ENCODE results near the gene SPAG5. TPM values are rescaled to one million over a fixed set of nuclear protein-coding genes. Genes with fewer than 3 reads are reported as not detected.

SPAG5 gene
- total RNA-seq, 2 experiments from 2014 or later, result 162 to 170 TPM

DNA sequence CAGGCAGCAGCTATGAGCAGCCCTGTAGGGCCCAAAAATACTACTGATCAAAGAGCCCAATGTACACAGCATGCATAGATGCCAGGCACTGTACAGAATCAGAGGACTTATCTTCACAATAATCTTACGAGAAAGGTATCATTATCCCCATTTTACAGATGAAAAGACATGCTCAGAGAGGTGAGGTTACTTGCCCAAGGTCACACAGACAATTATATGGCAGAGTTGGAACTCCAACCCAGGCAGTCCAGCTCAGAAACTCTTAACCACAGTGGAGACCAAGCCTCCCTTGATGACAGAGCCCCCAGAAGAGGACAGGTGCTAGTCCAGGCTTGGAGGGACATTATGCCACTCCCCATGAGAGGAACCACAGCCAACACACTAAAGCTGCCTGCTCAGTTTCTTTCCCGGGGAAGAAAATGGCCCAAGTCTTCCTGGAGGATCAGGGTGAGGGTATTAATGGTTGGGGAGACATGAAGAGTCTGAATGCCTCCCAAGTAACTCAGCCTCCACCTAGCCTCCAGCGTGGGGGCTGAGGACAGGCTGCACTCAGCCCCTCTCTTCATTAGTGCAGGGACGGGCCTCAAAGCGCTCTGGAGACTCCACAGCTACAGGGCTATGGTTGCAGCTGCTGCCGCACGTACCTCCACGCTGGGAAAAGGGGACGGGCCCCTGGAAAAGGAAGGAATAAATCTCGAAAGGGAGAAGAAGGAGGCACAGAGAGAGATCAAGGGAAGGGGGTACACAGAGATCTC is 47.2 kb downstream of the SPAG5 start:
- POLR2A ChIA-PET, result interaction anchor here (1.0 to 4.4 kb wide), 5 partner anchors 8 to 110 kb away, joined by 3 to 30 read pairs (median 8); partner anchors contain the start of genes ALDOC, PIGS, SDF2 and SPAG5
- peak; percentile 2 for ATAC-seq
- no peaks in the 10 kb centered on the region for H3K9me3 Mint-ChIP-seq (ENCODE audit: insufficient read depth)
- H3K27me3 Mint-ChIP-seq (ENCODE audit: low read depth), result no peaks in the 10 kb centered on the region
- DNase-seq, result no peak
- H3K36me3 Mint-ChIP-seq (ENCODE audit: low read depth), result peaks cover 42% of the 10 kb centered on the region
- peak overlapping the region; percentile 90 for H3K27ac Mint-ChIP-seq
- H3K4me1 Mint-ChIP-seq (ENCODE audit: low read depth), result peaks cover 49% of the 10 kb centered on the region
- CTCF ChIA-PET, result interaction anchor here (0.8 to 6.8 kb wide), 8 partner anchors 19 to 135 kb away, joined by 3 to 46 read pairs (median 4); partner anchors contain the start of genes ALDOC and PIGS
- H3K4me3 Mint-ChIP-seq, result peak overlapping the region; percentile 91

DNA sequence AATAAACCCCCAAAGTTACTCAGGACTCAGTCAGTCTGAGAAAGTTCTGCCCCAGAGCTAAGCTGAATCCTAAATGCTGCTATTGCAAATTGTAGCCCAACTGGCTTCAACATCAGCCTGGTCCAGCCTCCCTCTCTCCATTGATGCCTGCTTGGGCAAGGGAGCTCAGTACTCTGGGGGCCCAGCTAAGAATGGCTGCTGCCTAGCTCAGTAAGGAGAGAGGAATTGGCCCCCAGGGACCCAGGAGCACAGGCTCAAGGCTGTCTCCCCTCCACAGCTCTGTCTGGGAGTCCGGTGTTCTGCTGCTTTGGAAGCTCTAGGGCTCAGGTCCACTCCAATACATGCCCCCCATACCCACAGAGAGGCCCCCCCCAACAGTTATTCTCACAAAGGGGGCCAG is 48.0 kb downstream of the SPAG5 start:
- ChIA-PET CTCF (interaction anchor here (0.8 to 6.8 kb wide), 9 partner anchors 11 to 134 kb away, joined by 3 to 46 read pairs (median 5); partner anchors contain the start of genes ALDOC and PIGS), POLR2A (interaction anchor here (1.0 to 4.4 kb wide), 5 partner anchors 9 to 111 kb away, joined by 3 to 30 read pairs (median 8); partner anchors contain the start of genes ALDOC, PIGS, SDF2 and SPAG5)
- H3K27me3 Mint-ChIP-seq (ENCODE audit: low read depth), result no peaks in the 10 kb centered on the region
- peak overlapping the region; percentile 91 for H3K4me3 Mint-ChIP-seq
- peak overlapping the region; percentile 90 for H3K27ac Mint-ChIP-seq
- DNase-seq (no peak), ATAC-seq (no peak)
- no peaks in the 10 kb centered on the region for H3K9me3 Mint-ChIP-seq (ENCODE audit: insufficient read depth)
- H3K4me1 Mint-ChIP-seq (ENCODE audit: low read depth), result peaks cover 49% of the 10 kb centered on the region
- peaks cover 34% of the 10 kb centered on the region for H3K36me3 Mint-ChIP-seq (ENCODE audit: low read depth)

DNA sequence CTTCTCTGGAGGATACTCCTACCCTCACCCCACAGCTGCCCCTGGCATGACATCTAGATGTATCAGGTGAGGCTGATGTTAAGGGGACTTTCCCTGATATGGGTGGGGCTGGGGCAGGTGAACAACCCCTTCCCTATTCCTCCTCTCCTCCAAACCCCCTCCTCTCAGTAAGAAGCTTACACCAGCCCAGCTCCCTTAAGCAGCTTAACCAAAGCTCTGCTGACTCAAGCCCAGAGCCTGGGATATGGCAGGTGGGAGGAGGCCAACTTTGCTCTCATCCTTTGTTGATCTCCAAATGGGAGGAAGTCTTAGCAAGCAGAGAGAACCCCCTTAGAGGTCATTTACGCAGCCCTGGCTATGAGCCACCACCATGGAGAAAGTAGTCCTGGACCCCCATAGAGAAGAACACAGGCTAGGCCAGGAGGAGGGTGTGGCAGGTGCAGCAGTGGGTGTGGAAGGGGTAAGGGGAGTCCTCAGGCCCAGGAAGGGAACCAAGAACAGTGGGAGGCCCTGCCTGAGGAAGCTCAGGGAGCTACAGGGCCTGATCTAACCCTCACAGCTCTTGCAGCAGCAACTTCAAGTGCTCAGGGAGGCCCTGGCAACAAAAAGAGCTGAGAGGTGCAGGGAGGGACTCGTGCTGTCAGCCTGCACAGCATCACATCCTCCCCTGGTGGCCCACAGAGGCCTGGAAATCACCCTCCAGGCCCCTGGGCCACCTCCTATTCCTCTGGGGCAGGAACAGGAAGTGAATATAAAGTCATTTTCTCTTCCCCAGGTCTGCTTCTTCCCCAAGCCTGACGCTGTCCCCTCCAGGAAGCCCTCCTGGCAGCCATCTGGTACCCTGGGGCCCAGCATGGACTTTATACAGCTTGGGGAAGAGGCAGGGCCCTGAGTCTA is 49.3 kb downstream of the SPAG5 start:
- Mint-ChIP-seq H3K9me3 (ENCODE audit: insufficient read depth) (no peaks in the 10 kb centered on the region), H3K4me1 (ENCODE audit: low read depth) (peaks cover 49% of the 10 kb centered on the region), H3K27ac (peak overlapping the region; percentile 90), H3K36me3 (ENCODE audit: low read depth) (peaks cover 23% of the 10 kb centered on the region), H3K27me3 (ENCODE audit: low read depth) (no peaks in the 10 kb centered on the region), H3K4me3 (peak overlapping the region; percentile 37)
- DNase-seq (peak; percentile 83), ATAC-seq (peak; percentile 72)
- ChIA-PET POLR2A (interaction anchor here (0.6 to 4.4 kb wide), 11 partner anchors 10 to 214 kb away, joined by 3 to 30 read pairs (median 4); partner anchors contain the start of genes ALDOC, IFT20, PIGS and SPAG5), CTCF (interaction anchor here (0.8 to 6.8 kb wide), 13 partner anchors 9 to 179 kb away, joined by 3 to 46 read pairs (median 4); partner anchors contain the start of genes ALDOC, PIGS and VTN)

DNA sequence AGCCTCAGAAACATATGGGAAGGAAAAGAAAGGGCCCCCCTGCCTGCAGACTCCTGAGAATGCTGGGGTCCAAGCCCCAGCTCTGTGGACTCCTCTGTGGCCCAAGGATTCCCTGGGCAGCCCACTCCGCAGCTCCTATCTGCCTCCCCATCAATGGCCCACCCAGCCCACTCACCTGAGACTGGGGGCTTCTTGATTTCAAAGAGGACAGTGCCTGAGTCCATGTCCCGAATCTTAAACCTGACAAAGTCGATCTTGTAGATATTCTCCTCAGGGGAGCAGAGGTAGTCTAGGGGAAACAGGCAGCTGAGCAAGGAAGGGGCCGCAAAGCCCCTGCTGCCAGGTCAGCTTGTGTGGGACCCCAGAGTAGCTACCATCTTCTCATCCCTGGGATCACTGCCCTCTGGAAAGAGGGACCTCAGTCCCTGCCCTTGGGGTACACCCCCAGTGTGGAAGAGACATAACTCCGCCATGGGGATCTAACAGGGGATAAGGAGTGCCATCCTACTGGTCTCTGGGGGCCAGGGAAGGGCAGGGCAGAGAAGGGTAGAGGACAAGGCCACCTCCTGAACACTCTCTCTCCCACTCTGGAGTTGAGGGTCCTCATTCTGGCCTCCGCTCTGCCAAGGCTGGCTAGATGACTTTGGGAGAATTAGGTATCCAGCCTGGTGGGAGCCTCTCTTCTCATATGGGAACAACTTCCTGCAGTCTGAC is 50.3 kb downstream of the SPAG5 start:
- ChIA-PET POLR2A (interaction anchor here (1.7 to 4.4 kb wide), 4 partner anchors 20 to 213 kb away, joined by 4 to 30 read pairs (median 12); partner anchors contain the start of genes IFT20, PIGS, SPAG5 and TNFAIP1), CTCF (interaction anchor here (0.8 to 6.8 kb wide), 17 partner anchors 8 to 178 kb away, joined by 3 to 46 read pairs (median 4); partner anchors contain the start of genes ALDOC, PIGS, SLC13A2 and VTN)
- H3K27me3 Mint-ChIP-seq (ENCODE audit: low read depth), result no peaks in the 10 kb centered on the region
- no peak for ATAC-seq
- H3K4me3 Mint-ChIP-seq, result no peak overlapping the region
- peak overlapping the region; percentile 90 for H3K27ac Mint-ChIP-seq
- no peaks in the 10 kb centered on the region for H3K9me3 Mint-ChIP-seq (ENCODE audit: insufficient read depth)
- peaks cover 15% of the 10 kb centered on the region for H3K36me3 Mint-ChIP-seq (ENCODE audit: low read depth)
- H3K4me1 Mint-ChIP-seq (ENCODE audit: low read depth), result peaks cover 49% of the 10 kb centered on the region
- no peak for DNase-seq

DNA sequence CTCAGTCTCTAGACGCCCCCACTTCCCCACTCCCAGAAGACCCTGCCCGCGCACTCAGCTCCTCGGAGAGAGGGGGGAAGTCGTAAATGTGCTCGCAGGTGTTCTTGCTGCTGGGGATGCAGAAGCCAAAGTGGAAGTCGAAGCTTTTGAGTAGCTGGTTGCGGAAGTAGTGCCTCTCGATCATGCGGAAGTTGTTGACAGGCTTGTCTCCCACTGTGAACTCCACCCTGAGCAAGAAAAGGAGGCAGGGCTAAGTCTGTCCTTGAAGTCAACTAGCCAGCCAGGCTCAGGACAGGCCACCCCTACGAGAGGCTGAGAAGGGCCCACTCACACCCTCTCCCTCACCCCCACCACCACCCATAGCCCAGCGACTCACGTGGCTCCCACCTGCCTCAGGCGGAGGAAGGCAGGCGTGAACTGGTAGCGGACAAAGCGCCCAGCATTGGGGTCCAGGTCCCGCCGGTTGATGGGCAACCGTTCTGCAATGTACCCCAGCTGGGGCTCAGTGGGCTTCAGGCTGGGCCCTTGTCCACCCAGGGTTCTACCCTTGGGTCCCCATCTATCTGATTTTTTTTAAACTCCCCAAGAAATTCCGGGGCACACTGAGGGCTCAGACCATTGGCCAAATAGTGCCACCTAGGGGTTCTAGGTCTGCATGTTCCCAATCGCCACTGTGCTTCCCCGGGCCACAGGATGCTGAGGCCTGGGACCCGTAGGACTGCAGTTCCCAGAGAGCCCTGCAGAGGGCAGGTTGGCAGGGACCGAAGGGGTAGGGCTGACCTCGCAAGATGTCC is 51.0 kb downstream of the SPAG5 start:
- ChIA-PET POLR2A (interaction anchor here (1.1 to 4.4 kb wide), 2 partner anchors 23 to 51 kb away, joined by 4 to 19 read pairs; partner anchors contain the start of genes PIGS and SPAG5), CTCF (interaction anchor here (0.7 to 6.8 kb wide), 21 partner anchors 8 to 304 kb away, joined by 3 to 46 read pairs (median 4); partner anchors contain the start of genes ALDOC, PIGS, SLC13A2 and VTN)
- peak overlapping the region; percentile 90 for H3K27ac Mint-ChIP-seq
- peak overlapping the region; percentile 38 for H3K4me3 Mint-ChIP-seq
- DNase-seq, result peak; percentile 76
- H3K4me1 Mint-ChIP-seq (ENCODE audit: low read depth), result peaks cover 47% of the 10 kb centered on the region
- no peaks in the 10 kb centered on the region for H3K27me3 Mint-ChIP-seq (ENCODE audit: low read depth)
- ATAC-seq, result no peak
- H3K36me3 Mint-ChIP-seq (ENCODE audit: low read depth), result peaks cover 12% of the 10 kb centered on the region
- no peaks in the 10 kb centered on the region for H3K9me3 Mint-ChIP-seq (ENCODE audit: insufficient read depth)

DNA sequence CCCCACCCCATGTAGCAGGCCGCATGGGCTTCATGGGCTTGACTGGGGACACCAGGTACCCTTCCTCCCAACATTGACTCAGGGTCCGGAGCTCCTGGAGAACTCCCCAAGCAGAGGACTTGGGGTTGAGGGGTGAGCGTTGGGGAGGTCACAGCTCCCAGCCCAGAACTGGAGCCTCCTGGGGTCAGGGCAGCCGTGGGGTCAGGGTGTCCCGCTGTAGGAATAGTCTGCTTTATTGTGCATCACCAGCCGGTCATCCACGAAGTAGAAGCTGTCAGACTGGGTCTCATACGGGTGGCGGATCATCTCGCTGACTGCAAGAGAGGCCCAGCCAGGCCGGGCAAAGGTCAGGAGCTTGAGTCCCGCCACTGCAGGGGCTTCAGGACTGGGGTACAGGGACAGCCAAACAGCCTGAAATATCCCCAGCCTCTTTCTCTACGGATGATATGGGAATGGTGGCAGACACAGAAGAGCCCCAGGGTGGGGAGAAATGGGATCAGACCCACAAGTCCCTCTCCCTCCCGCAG is 51.7 kb downstream of the SPAG5 start:
- H3K9me3 Mint-ChIP-seq (ENCODE audit: insufficient read depth), result no peaks in the 10 kb centered on the region
- CTCF ChIA-PET, result interaction anchor here (0.7 to 6.8 kb wide), 12 partner anchors 9 to 304 kb away, joined by 3 to 46 read pairs (median 4); partner anchors contain the start of genes ALDOC and PIGS
- peaks cover 44% of the 10 kb centered on the region for H3K4me1 Mint-ChIP-seq (ENCODE audit: low read depth)
- H3K36me3 Mint-ChIP-seq (ENCODE audit: low read depth), result peaks cover 10% of the 10 kb centered on the region
- DNase-seq (no peak), ATAC-seq (no peak)
- no peaks in the 10 kb centered on the region for H3K27me3 Mint-ChIP-seq (ENCODE audit: low read depth)
- peak overlapping the region; percentile 38 for H3K4me3 Mint-ChIP-seq
- peak overlapping the region; percentile 81 for H3K27ac Mint-ChIP-seq
- POLR2A ChIA-PET, result interaction anchor here (0.9 to 4.4 kb wide), 3 partner anchors 24 to 52 kb away, joined by 3 to 19 read pairs (median 4); partner anchors contain the start of genes ALDOC, PIGS and SPAG5

DNA sequence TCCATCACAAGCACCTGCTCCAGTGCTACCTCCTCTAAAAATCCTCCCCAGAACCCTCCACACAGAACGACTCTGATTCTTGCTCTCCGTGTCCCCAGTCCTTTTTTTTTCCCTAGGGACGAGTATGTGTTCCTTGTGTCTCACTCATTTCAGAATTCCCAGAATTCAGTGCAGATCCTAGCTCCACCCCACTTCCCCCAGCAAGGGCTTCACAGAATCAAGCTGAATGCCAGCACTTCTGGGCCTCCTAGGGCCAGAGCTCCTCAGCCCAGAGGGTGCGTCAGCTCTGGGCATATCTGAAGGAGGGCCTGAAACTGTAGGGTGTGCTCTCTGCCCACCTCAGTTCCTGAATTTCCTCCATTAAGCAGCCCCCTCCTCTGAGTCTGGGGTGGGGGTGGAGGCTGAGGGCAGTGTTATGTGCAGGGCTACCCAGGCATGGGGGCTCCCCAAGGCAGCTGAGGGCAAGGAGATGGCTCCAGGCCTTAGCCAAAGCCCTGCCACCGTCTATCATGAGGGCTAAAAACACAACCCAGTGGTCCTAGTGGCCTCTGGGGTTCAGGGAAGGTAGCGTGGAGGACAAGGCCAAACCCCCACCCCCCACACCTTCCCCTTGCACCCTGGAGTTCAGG is 52.9 kb downstream of the SPAG5 start:
- ChIA-PET CTCF (interaction anchor here (6.8 kb wide), 1 partner anchor 30 kb away, joined by 44 read pairs; the partner anchor contains the start of gene ALDOC), POLR2A (interaction anchor here (0.9 kb wide), 1 partner anchor 31 kb away, joined by 3 read pairs; the partner anchor contains the start of gene ALDOC)
- ATAC-seq, result no peak
- Mint-ChIP-seq H3K4me3 (no peak overlapping the region), H3K27ac (no peak overlapping the region), H3K27me3 (ENCODE audit: low read depth) (no peaks in the 10 kb centered on the region), H3K36me3 (ENCODE audit: low read depth) (peaks cover 10% of the 10 kb centered on the region), H3K4me1 (ENCODE audit: low read depth) (peaks cover 34% of the 10 kb centered on the region), H3K9me3 (ENCODE audit: insufficient read depth) (no peaks in the 10 kb centered on the region)
- no peak for DNase-seq

DNA sequence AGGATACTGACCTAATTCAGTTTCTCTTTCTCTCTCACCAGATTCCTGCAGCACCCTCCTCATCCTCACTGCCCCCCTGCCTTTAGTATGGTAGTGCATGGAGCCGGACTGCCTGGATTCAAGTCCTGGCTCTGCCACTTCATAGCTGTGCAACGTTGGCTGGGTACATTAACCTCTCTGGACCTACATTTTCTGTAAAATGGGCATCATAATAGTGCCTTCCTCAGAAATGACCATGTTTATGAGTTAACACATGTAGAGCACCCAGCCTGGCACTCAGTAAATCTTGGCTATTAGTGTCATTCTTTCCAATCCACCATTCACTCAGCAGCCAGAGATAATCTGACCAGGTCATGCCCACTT is 53.7 kb downstream of the SPAG5 start:
- H3K4me3 Mint-ChIP-seq, result no peak overlapping the region
- no peaks in the 10 kb centered on the region for H3K27me3 Mint-ChIP-seq (ENCODE audit: low read depth)
- DNase-seq (no peak), ATAC-seq (no peak)
- H3K36me3 Mint-ChIP-seq (ENCODE audit: low read depth), result peaks cover 10% of the 10 kb centered on the region
- ChIA-PET CTCF (interaction anchor here (6.8 kb wide), 1 partner anchor 30 kb away, joined by 44 read pairs; the partner anchor contains the start of gene ALDOC), POLR2A (no interaction called here)
- peaks cover 26% of the 10 kb centered on the region for H3K4me1 Mint-ChIP-seq (ENCODE audit: low read depth)
- peak overlapping the region; percentile 22 for H3K27ac Mint-ChIP-seq
- no peaks in the 10 kb centered on the region for H3K9me3 Mint-ChIP-seq (ENCODE audit: insufficient read depth)

DNA sequence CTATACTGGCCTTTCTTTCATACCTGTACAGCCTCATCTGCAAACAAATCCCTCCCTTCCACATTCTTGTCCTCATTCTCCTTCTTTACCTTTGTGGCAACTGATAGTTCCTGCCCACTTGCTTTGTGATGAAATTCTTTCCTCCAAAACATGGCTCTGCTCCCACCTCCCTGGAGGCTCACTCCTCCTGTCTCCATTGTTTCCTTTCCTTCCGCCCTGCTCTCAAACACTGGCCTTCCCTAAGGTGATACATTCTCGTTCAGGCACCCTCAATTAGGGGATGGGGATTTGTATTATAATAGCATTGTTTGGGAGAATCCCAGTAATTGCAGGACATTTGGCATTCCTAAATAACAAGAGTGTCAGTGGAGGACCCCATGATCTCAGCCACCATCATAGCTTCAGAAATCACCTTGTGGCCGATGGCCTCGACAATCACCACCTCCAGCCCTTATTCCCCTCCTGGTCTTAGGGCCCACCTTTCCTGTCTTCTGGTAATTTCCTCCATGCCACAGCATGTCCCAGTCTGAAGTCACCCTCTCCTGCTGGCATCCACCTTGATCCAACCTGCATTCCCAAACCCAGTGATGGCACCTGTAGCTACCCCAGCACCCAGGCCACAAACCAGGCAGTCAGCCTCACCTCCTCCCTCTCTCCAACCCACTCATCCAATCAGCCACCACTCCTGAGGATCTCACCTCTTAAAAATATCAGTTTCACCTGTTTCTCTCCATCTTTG is 54.3 kb downstream of the SPAG5 start:
- Mint-ChIP-seq H3K27me3 (ENCODE audit: low read depth) (no peaks in the 10 kb centered on the region), H3K4me1 (ENCODE audit: low read depth) (peaks cover 21% of the 10 kb centered on the region), H3K36me3 (ENCODE audit: low read depth) (peaks cover 10% of the 10 kb centered on the region), H3K27ac (no peak overlapping the region), H3K4me3 (no peak overlapping the region), H3K9me3 (ENCODE audit: insufficient read depth) (no peaks in the 10 kb centered on the region)
- ATAC-seq (no peak), DNase-seq (no peak)
- CTCF ChIA-PET, result no interaction called here
- POLR2A ChIA-PET, result no interaction called here
